GM12865 (cell line): ENCODE results near the gene PDYN.

Experiments used
- DNase-seq: peaks from one replicate; pipeline ENCODE4 v3.0.0; 2010; ENCODE audit warnings: low read depth
- H3K4me3 ChIP-seq: 2 replicates; pipeline ENCODE4 v1.5.1; 2011; ENCODE audit warnings: mild to moderate bottlenecking, low read depth, low read length, control low read depth
- TF ChIP-seq, protein P1 (sequence below): IDR thresholded peaks from 2 replicates; pipeline ENCODE4 v1.5.1; 2011; ENCODE audit warnings: low read length, control low read depth, low read depth, inconsistent platforms; ENCODE audit not compliant: insufficient read depth; ENCODE audit errors: missing control alignments

Gene PDYN

DNA sequence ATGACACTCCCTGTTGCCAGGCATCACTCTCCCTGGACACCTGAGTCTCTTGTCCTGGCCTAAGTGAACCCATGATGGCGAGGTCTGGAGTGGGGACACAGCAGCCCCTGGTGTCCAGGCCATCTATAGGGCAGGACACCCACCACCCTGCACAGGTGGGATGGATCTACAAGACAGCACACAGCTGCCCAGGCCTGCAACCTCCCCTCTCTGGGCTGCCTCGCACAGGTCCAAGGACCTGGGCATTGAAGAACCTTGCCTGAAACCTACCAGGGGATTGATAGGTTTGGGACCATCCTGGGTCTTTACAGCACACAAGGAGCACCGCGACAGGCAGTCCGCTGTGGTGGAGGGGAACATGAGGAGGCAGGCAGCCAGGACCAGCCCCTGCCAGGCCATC lies 11.2 kb downstream of the PDYN start:
- no peak overlapping the region for H3K4me3 ChIP-seq
- TF ChIP-seq, protein P1, sequence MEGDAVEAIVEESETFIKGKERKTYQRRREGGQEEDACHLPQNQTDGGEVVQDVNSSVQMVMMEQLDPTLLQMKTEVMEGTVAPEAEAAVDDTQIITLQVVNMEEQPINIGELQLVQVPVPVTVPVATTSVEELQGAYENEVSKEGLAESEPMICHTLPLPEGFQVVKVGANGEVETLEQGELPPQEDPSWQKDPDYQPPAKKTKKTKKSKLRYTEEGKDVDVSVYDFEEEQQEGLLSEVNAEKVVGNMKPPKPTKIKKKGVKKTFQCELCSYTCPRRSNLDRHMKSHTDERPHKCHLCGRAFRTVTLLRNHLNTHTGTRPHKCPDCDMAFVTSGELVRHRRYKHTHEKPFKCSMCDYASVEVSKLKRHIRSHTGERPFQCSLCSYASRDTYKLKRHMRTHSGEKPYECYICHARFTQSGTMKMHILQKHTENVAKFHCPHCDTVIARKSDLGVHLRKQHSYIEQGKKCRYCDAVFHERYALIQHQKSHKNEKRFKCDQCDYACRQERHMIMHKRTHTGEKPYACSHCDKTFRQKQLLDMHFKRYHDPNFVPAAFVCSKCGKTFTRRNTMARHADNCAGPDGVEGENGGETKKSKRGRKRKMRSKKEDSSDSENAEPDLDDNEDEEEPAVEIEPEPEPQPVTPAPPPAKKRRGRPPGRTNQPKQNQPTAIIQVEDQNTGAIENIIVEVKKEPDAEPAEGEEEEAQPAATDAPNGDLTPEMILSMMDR: no peak
- DNase-seq: no peak

DNA sequence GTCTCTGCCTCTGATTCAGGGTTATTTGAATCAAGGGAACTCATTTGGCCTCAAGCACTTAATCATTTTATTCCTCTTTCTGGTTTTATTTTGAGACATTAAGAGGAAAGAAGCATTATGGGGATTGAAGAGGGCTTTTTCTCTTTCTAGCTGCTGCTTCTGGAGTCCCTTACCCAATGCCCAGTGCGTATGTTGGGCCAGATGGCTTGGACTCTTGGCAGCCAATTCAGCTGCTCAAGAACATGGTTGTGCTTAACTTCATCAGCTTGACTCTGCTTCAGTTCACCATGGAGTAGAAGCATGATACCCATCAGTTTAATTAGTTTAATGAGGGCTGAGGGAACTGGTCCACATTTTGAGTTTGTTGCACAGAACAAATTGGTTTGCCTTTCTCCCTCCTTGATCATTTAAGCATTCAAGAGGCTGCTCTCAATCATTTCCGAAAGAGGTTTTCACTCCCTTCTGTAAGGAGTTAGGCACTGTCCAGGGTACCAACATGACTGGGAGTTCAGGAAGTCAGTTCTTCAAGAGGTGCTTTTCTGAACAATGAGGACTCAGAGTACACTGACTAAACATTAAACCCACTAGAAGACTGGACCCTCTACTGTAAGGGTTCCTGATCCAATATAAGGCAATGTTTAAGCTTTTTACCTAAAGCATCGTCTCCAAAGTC lies 14.6 kb downstream of the PDYN start:
- TF ChIP-seq, protein P1: no peak
- DNase-seq: no peak
- no peak overlapping the region for H3K4me3 ChIP-seq

DNA sequence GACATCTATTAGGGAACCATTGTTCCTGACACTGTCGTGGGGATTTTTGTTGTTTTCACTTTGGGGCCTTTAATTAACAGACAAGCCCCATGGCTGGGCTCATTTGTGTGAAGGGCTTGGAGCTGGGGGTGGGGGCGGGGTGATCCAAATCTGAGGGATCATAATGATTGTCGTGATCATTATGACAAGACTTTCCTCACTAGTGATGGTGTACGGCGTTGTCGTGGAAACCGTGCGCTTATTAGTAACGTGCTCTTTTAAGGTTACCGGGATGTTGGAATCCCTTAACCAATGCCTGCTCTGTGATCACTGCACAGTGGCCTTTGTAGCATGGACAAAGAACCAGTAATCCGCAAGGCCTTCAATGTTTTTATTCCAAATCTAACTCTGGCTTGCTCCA lies 18.6 kb downstream of the PDYN start:
- no peak overlapping the region for H3K4me3 ChIP-seq
- DNase-seq: no peak
- TF ChIP-seq, protein P1: no peak

DNA sequence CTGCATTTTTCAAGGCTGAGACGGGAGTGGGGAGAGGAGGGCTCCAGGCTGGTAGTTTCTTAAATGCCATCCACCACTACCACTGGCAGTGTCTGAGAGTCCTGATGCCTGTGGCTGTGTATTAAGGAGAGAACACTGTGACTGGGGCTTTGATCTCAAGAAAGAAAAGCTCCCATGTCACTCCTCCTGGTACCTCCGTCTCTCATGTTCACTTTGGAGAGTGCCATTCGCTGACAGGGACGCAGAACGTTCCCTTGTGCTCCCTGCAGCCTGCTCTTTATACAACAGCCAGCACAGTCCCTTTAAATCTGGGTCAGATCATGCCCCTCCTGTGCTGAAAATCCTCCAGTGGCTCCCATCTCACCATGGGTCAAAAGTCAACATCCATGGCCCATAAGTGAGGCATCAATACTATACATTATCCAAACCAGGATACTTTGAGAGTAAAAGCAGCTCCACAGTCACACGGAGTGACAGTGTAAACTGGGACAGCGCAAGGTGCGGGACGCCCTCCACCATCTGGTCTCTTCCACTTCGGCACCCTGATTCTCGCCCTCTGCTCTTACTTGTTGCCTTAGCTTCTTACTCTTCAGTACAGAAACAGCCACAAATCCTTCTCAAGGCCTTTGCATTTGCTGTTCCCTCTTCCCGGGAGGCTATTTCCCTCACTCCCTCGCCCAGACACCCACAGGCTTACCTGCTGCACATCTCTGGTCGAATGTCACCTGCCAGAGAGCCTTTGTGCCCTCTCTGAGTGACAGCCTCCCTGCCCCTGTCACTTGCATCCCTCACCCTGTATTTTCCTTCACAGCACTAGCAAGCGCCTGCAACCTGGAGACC lies 20.0 kb downstream of the PDYN start:
- no peak for DNase-seq
- H3K4me3 ChIP-seq: no peak overlapping the region
- TF ChIP-seq, protein P1: no peak

DNA sequence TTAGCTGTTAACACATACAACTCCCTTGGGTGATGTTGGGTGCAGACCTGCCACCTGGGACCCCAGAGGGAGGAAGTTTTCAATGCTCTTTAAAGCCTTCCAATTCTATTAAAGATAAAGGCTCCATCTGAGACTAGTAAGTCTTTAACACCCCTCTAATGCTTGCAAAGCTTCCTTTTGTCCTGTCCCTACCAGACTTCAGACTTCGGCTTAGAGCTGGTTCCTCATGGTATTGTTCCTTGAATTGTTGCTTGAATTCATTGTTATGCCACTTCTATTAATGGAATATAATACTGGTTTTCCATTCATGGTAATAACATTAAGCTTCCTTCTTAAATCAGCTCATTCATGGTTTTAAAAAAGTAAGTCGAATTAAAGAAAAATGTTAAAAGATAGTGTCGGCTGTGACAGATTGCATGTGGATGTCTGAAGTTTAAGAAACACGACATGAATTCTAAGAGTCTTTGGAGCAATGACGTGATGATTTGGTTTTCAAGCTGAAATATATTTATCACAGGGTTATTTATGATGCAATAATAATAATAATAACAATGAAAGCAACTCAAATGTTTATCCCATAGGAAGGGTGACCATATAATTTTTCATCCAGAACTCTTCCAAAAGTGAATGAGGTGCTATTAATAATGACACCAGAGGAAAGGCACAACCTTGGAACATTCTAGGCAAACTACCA lies 21.8 kb downstream of the PDYN start:
- no peak for DNase-seq
- no peak overlapping the region for H3K4me3 ChIP-seq
- TF ChIP-seq, protein P1: no peak

DNA sequence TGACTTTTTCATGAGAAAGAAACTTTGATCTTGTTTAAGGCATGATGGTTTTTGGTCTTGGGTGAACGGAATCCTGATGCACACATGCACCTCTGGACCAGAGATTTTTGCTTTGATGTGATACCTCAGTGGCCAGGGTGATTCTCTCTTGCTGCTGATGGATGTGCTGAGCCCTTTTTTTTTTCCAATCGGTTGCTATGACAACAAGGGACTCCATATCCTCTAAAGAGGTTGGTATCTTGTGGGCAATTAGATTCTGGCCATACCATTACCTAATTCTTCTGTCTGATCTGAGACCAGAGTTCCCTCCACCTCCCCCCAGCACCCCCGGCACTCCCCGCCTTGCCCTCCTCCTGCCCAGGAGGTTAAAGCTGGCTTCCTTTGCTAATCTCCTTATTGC lies 24.9 kb downstream of the PDYN start:
- no peak overlapping the region for H3K4me3 ChIP-seq
- TF ChIP-seq, protein P1: no peak
- no peak for DNase-seq
